Lung (tissue), 12 donors: Measurements from ENCODE around the gene FKBP6. TPM values are rescaled to one million over a fixed set of nuclear protein-coding genes. Genes with fewer than 3 reads are reported as not detected.

Experiments used
- ATAC-seq: fragments of 200-7000 bp; cut with Tn5 transposase; one replicate; pipeline ENCODE4 v1.9.1; 2020; ENCODE audit warnings: moderate number of reproducible peaks; ENCODE audit not compliant: insufficient read depth, low FRiP score
- DNase-seq, 3 donors: peaks; one replicate each; pipeline ENCODE4 v3.0.0-alpha.2; 2013 to 2017
- H3K27ac ChIP-seq, 2 donors: one replicate each; pipeline ENCODE4 v1.5.1; 2013; ENCODE audit warnings: mild to moderate bottlenecking in 2 of 2, moderate library complexity in 2 of 2, control low read depth in 1 of 2, inconsistent platforms in 1 of 2, low read depth in 1 of 2, low read length in 1 of 2
- H3K27me3 ChIP-seq, 3 donors: one replicate each; pipeline ENCODE4 v1.5.1; 2013; ENCODE audit warnings: low read length in 2 of 3; ENCODE audit not compliant: control insufficient read depth in 3 of 3, insufficient read depth in 3 of 3
- H3K36me3 ChIP-seq, 4 donors: one replicate each; pipeline ENCODE4 v1.5.1; 2013; ENCODE audit warnings: low read length in 4 of 4, mild to moderate bottlenecking in 1 of 4, moderate library complexity in 1 of 4; ENCODE audit not compliant: control insufficient read depth in 4 of 4, insufficient read depth in 4 of 4
- H3K4me1 ChIP-seq, 5 donors: one replicate each; pipeline ENCODE4 v1.5.1; 2013; ENCODE audit warnings: low read length in 5 of 5, mild to moderate bottlenecking in 2 of 5, moderate library complexity in 1 of 5; ENCODE audit not compliant: control insufficient read depth in 5 of 5, insufficient read depth in 5 of 5
- H3K4me3 ChIP-seq: one replicate; pipeline ENCODE4 v1.5.1; 2013; ENCODE audit warnings: mild to moderate bottlenecking, control low read depth, moderate library complexity
- H3K9ac ChIP-seq, 2 donors: one replicate each; pipeline ENCODE4 v1.5.1; 2013; ENCODE audit warnings: low read length in 2 of 2, control low read depth in 1 of 2; ENCODE audit not compliant: insufficient read depth in 1 of 2
- H3K9me3 ChIP-seq, 4 donors: one replicate each; pipeline ENCODE4 v1.5.1; 2013; ENCODE audit warnings: low read length in 3 of 4, mild to moderate bottlenecking in 1 of 4, moderate library complexity in 1 of 4; ENCODE audit not compliant: control insufficient read depth in 4 of 4, insufficient read depth in 3 of 4
- CTCF ChIP-seq: IDR thresholded peaks from 2 replicates; pipeline ENCODE4 v1.5.1; 2012; ENCODE audit warnings: mild to moderate bottlenecking; ENCODE audit errors: control extremely low read depth, extremely low read depth
- WGBS, 2 donors: extraction: QIAGEN DNeasy Blood & Tissue Kit; methylation state at CpG; one replicate each; pipeline ENCODE4 v1.1.7; 2013; 5-methylcytosine and 5-hydroxymethylcytosine counted together
- polyA plus RNA-seq, 2 donors: library from polyadenylated mRNA; stranded (reverse); fragments of 200-250 nt; gene quantifications; one replicate each; pipeline ENCODE4 v1.2.1, GENCODE V29; 2013
- total RNA-seq, 2 donors: library from RNA; depleted of rRNA in 1 of 2; stranded (reverse); fragments of >200 nt in 1 of 2; gene quantifications; one replicate each; pipeline ENCODE4 v1.2.1, GENCODE V29; 2014 to 2021
- donor health status: control.
- donor health status: control.
- donor health status: Bipolar disorder and iron deficiency.
- donor health status: healthy.
- donor health status: DM: yes; HTN: yes; CAD: no.

The FKBP6 gene
- total and polyA plus RNA-seq, 4 donors = 0.08 to 1.5 TPM; not detected in 2

GRCh38 chr7:73343671-73344380 lies 15.9 kb downstream of the FKBP6 start:
- no peak for ATAC-seq
- no peaks in the 10 kb centered on the region for H3K9me3 ChIP-seq
- no peak overlapping the region for H3K4me3 ChIP-seq
- H3K36me3 ChIP-seq = no peaks in the 10 kb centered on the region
- no peak overlapping the region for H3K9ac ChIP-seq
- no peak for TF ChIP-seq CTCF
- WGBS, 2 donors = 86 to 87% methylated on average over 7 of the region's 7 CpGs
- H3K27ac ChIP-seq = no peak overlapping the region
- no peak for DNase-seq
- H3K4me1 ChIP-seq = peaks cover 0 to 4% (median 0%) of the 10 kb centered on the region in 5 donors
- H3K27me3 ChIP-seq = no peaks in the 10 kb centered on the region

- H3K27me3 ChIP-seq = no peaks in the 10 kb centered on the region
- H3K4me1 ChIP-seq = peaks cover 0 to 7% (median 0%) of the 10 kb centered on the region in 5 donors
- no peak overlapping the region for H3K27ac ChIP-seq
- ATAC-seq (no peak), DNase-seq (no peak)
- no peak overlapping the region for H3K4me3 ChIP-seq
- no peaks in the 10 kb centered on the region for H3K36me3 ChIP-seq
- WGBS, 2 donors = 64 to 71% methylated on average over 4 of the region's 4 CpGs
- no peak for TF ChIP-seq CTCF
- no peaks in the 10 kb centered on the region for H3K9me3 ChIP-seq
- no peak overlapping the region for H3K9ac ChIP-seq
These were observed 17.6 kb downstream of the FKBP6 start for GRCh38 chr7:73345538-73345937.

- no peaks in the 10 kb centered on the region for H3K27me3 ChIP-seq
- 41 to 53% methylated on average over 8 of the region's 8 CpGs for WGBS, 2 donors
- peaks cover 0 to 7% (median 0%) of the 10 kb centered on the region in 5 donors for H3K4me1 ChIP-seq
- no peaks in the 10 kb centered on the region for H3K36me3 ChIP-seq
- ATAC-seq = no peak
- no peak for DNase-seq
- H3K27ac ChIP-seq = no peak overlapping the region
- H3K4me3 ChIP-seq = no peak overlapping the region
- no peak overlapping the region for H3K9ac ChIP-seq
- TF ChIP-seq CTCF = no peak
- H3K9me3 ChIP-seq = no peaks in the 10 kb centered on the region
These were observed 18.0 kb downstream of the FKBP6 start for GRCh38 chr7:73345951-73346350.
